GM23338 (cell line): Measurements from ENCODE around the gene ZNF227. TPM values are rescaled to one million over a fixed set of nuclear protein-coding genes. Genes with fewer than 3 reads are reported as not detected.

Source experiments
- ATAC-seq: fragments of 200-7000 bp; cut with Tn5 transposase; 3 replicates; pipeline ENCODE4 v1.9.1; 2020
- DNase-seq: peaks from one replicate; pipeline ENCODE4 v3.0.0-alpha.2; 2015; ENCODE audit warnings: low spot score
- H2AFZ ChIP-seq: fragments of 200-600 bp; sonication (generic); 2 replicates; pipeline ENCODE4 v1.8.0; 2016; ENCODE audit warnings: antibody characterized with exemption, mild to moderate bottlenecking, moderate library complexity
- H3F3A ChIP-seq: fragments of 200-600 bp; sonication (generic); replicated peaks from 2 replicates; pipeline ENCODE4 v1.8.0; 2017; ENCODE audit warnings: antibody characterized with exemption, mixed run types, low read depth
- H3K27ac ChIP-seq: fragments of 200-600 bp; sonication (generic); 2 replicates; pipeline ENCODE4 v1.6.1; 2016; ENCODE audit warnings: low read depth
- H3K27me3 ChIP-seq: fragments of 200-600 bp; sonication (generic); 2 replicates; pipeline ENCODE4 v1.8.0; 2016; ENCODE audit warnings: mild to moderate bottlenecking, mixed run types, moderate library complexity; ENCODE audit not compliant: insufficient read depth
- H3K36me3 ChIP-seq: fragments of 200-600 bp; sonication (generic); 2 replicates; pipeline ENCODE4 v1.8.0; 2016; ENCODE audit warnings: mild to moderate bottlenecking; ENCODE audit not compliant: insufficient read depth
- H3K4me1 ChIP-seq: fragments of 200-600 bp; sonication (generic); 2 replicates; pipeline ENCODE4 v1.8.0; 2016; ENCODE audit warnings: mild to moderate bottlenecking, moderate library complexity; ENCODE audit not compliant: insufficient read depth
- H3K4me2 ChIP-seq: fragments of 200-600 bp; sonication (generic); 2 replicates; pipeline ENCODE4 v1.7.1; 2017; ENCODE audit warnings: mixed run types
- H3K4me3 ChIP-seq: fragments of 200-600 bp; sonication (generic); 2 replicates; pipeline ENCODE4 v1.6.1; 2016; ENCODE audit warnings: mixed run types
- H3K79me2 ChIP-seq: fragments of 200-600 bp; sonication (generic); replicated peaks from 2 replicates; pipeline ENCODE4 v1.8.0; 2017; ENCODE audit warnings: mild to moderate bottlenecking; ENCODE audit not compliant: insufficient read depth
- H3K9me2 ChIP-seq: fragments of 200-600 bp; sonication (generic); 2 replicates; pipeline ENCODE4 v1.8.0; 2017; ENCODE audit not compliant: insufficient read depth
- H4K20me1 ChIP-seq: fragments of 200-600 bp; sonication (generic); replicated peaks from 2 replicates; pipeline ENCODE4 v1.8.0; 2017; ENCODE audit warnings: mild to moderate bottlenecking; ENCODE audit not compliant: insufficient read depth
- H3K27ac Mint-ChIP-seq: 2 replicates; pipeline ENCODE4 v1.8.0; 2020; ENCODE audit warnings: inconsistent platforms, mild to moderate bottlenecking, moderate library complexity, mixed read lengths
- H3K27me3 Mint-ChIP-seq: 3 replicates; pipeline ENCODE4 v1.8.0; 2022; ENCODE audit warnings: low read depth, mild to moderate bottlenecking, moderate library complexity, mixed read lengths, inconsistent platforms; ENCODE audit not compliant: insufficient read depth, poor library complexity
- H3K36me3 Mint-ChIP-seq: 3 replicates; pipeline ENCODE4 v1.8.0; 2021; ENCODE audit warnings: low read depth, mild to moderate bottlenecking, inconsistent platforms, moderate library complexity, mixed read lengths
- H3K4me1 Mint-ChIP-seq: 3 replicates; pipeline ENCODE4 v1.8.0; 2020; ENCODE audit warnings: mild to moderate bottlenecking, inconsistent platforms, mixed read lengths
- H3K4me3 Mint-ChIP-seq: 3 replicates; pipeline ENCODE4 v1.8.0; 2021; ENCODE audit warnings: moderate library complexity, mild to moderate bottlenecking, inconsistent platforms, mixed read lengths
- H3K9me3 Mint-ChIP-seq: 3 replicates; pipeline ENCODE4 v1.8.0; 2020; ENCODE audit warnings: moderate library complexity, mild to moderate bottlenecking, inconsistent platforms, mixed read lengths
- CREB1 ChIP-seq: fragments of 250-450 bp; sonication (Bioruptor Pico); IDR thresholded peaks from 2 replicates; pipeline ENCODE4 v1.5.0; 2020; ENCODE audit warnings: low read depth, mild to moderate bottlenecking, moderate library complexity
- CTCF ChIP-seq, 2 experiments: fragments of 200-600 bp in 1 of 2; sonication (generic) in 1 of 2; conservative IDR thresholded peaks; 2 replicates each; pipeline versions ENCODE4 v1.5.1 to v1.6.1; 2016 to 2017; ENCODE audit warnings: antibody characterized with exemption in 2 of 2, low read depth in 2 of 2, mild to moderate bottlenecking in 2 of 2, moderate library complexity in 1 of 2
- ETS1 ChIP-seq: IDR thresholded peaks from 2 replicates; pipeline ENCODE4 v1.6.1; 2016; ENCODE audit warnings: antibody characterized with exemption
- POLR2AphosphoS5 ChIP-seq: IDR thresholded peaks from 2 replicates; pipeline ENCODE4 v1.6.1; 2016; ENCODE audit warnings: antibody characterized with exemption, low read depth
- REST ChIP-seq: IDR thresholded peaks from one replicate; pipeline ENCODE4 v1.6.1; 2018; ENCODE audit warnings: antibody characterized with exemption; ENCODE audit not compliant: unreplicated experiment
- STAT1 ChIP-seq: IDR thresholded peaks from one replicate; pipeline ENCODE4 v1.6.1; 2016; ENCODE audit warnings: antibody characterized with exemption; ENCODE audit not compliant: unreplicated experiment
- ZNF331 ChIP-seq: fragments of 250-450 bp; sonication (Bioruptor Pico); IDR thresholded peaks from 2 replicates; pipeline ENCODE4 v1.5.0; 2020; ENCODE audit warnings: low read depth, mild to moderate bottlenecking, moderate library complexity
- ZNF462 ChIP-seq: fragments of 250-450 bp; sonication (Bioruptor Pico); IDR thresholded peaks from 2 replicates; pipeline ENCODE4 v1.5.0; 2020; ENCODE audit warnings: mild to moderate bottlenecking, moderate library complexity
- polyA plus RNA-seq: library from polyadenylated mRNA; unstranded; fragments of >200 nt; fragmentation: Nextera tagmentation; extraction: Ambion mirVana; gene quantifications from 2 replicates; pipeline ENCODE4 v1.2.1, GENCODE V29; 2016
- total RNA-seq: library from RNA; depleted of rRNA; stranded (reverse); fragments of >200 nt; shearing (Covaris generic); gene quantifications from 2 replicates; pipeline ENCODE4 v1.2.3, GENCODE V29; 2014

ZNF227 gene
- total and polyA plus RNA-seq, 2 experiments from 2014 or later = 6.6 to 18.2 TPM

GRCh38 chr19:44260695-44261446, 48.5 kb downstream of the ZNF227 start (continued):
- TF ChIP-seq CTCF (conservative IDR thresholded peaks at IDR 0.05; ENCODE audit: low read depth in 2 of 2) (no peak), ETS1 (no peak)

GRCh38 chr19:44277331-44277730, 65.0 kb downstream of the ZNF227 start:
- no peaks in the 10 kb centered on the region; the same call in 1 of the 2 replicates for H3K9me2 ChIP-seq
- ATAC-seq (no peak), DNase-seq (no peak)
- H3K4me2 ChIP-seq = no peak overlapping the region
- no peaks in the 10 kb centered on the region for H3K4me1 Mint-ChIP-seq
- no peaks in the 10 kb centered on the region for H4K20me1 ChIP-seq
- H3K27ac ChIP-seq = no peak overlapping the region
- H3K79me2 ChIP-seq = no peaks in the 10 kb centered on the region
- H3K27me3 ChIP-seq = no peaks in the 10 kb centered on the region
- peaks cover 4% of the 10 kb centered on the region for H3K36me3 ChIP-seq
- H3K27ac Mint-ChIP-seq = no peak overlapping the region
- H2AFZ ChIP-seq = no peak overlapping the region
- no peaks in the 10 kb centered on the region for H3F3A ChIP-seq
- no peaks in the 10 kb centered on the region for H3K4me1 ChIP-seq
- H3K4me3 Mint-ChIP-seq = no peak overlapping the region
- H3K9me3 Mint-ChIP-seq = peaks cover 52% of the 10 kb centered on the region
- H3K4me3 ChIP-seq = no peak overlapping the region
- peaks cover 2% of the 10 kb centered on the region for H3K27me3 Mint-ChIP-seq
- H3K36me3 Mint-ChIP-seq = peaks cover 52% of the 10 kb centered on the region
- TF ChIP-seq POLR2AphosphoS5 (no peak), STAT1 (no peak), CTCF (conservative IDR thresholded peaks at IDR 0.05; ENCODE audit: low read depth in 2 of 2) (no peak), ZNF331 (no peak), ZNF462 (CRISPR knock-in tag) (no peak), CREB1 (CRISPR knock-in tag) (no peak), REST (no peak)
